K562 (cell line): ENCODE measurements around the gene DNAJB12. TPM values are rescaled to one million over a fixed set of nuclear protein-coding genes. Genes with fewer than 3 reads are reported as not detected.
"Not testable (repeated sequence)": the region's sequence is repeated elsewhere in the genome, so short reads cannot be mapped to it uniquely, and the experiment has no call there.

Experiments
- ATAC-seq: fragments of 200-7000 bp; cut with Tn5 transposase; 3 replicates; pipeline ENCODE4 v1.9.1; 2020; ENCODE audit warnings: moderate library complexity
- BruUV-seq: library from RNA; stranded (reverse); fragments of 400-500 nt; replicated peaks from 2 replicates; lab custom pipeline; 2021; lab: Mats Ljungman, UMichigan
- CTCF ChIA-PET: fragments of 300-600 bp; formaldehyde crosslinking; extraction: SDS; loops from one replicate; lab custom pipeline; 2021; ENCODE audit warnings: low intra/inter-chr PET ratio; lab: Yijun Ruan, JAX
- POLR2A ChIA-PET: fragments of 300-600, 350-650 bp; sonication (Branson Sonifier 250); formaldehyde crosslinking; extraction: SDS; loops from one replicate; lab custom pipeline; 2021; ENCODE audit warnings: antibody characterized with exemption, inconsistent platforms; lab: Yijun Ruan, JAX
- DNase-seq, 4 experiments: peaks; one replicate each; pipeline versions ENCODE4 v3.0.0 to v3.0.0-alpha.2; 2011 to 2018; ENCODE audit warnings: low spot score in 3 of 4, mixed read lengths in 3 of 4; ENCODE audit errors: extremely low read depth in 1 of 4
- FAIRE-seq: peaks from 2 replicates; lab custom pipeline; 2011; peaks lifted over from hg19 to GRCh38; lab: Jason Lieb, UNC
- H2AFZ ChIP-seq: 2 replicates; pipeline ENCODE4 v1.6.0; 2011; ENCODE audit warnings: low read depth, low read length, control low read depth, inconsistent platforms
- H3K27ac ChIP-seq: fragments of 200-600 bp; 3 replicates; pipeline ENCODE4 v1.8.0; 2011; ENCODE audit warnings: low read depth, mild to moderate bottlenecking, control low read depth, inconsistent platforms, low read length, moderate library complexity, mixed read lengths; ENCODE audit errors: extremely low read depth
- H3K27me3 ChIP-seq, 2 experiments: fragments of 300-600 bp in 1 of 2; 2 replicates in 1 of 2; 3 replicates in 1 of 2; pipeline versions ENCODE4 v1.6.0 to v1.8.0; 2011; ENCODE audit warnings: inconsistent platforms in 2 of 2, low read length in 2 of 2, mild to moderate bottlenecking in 1 of 2, mixed read lengths in 1 of 2, moderate library complexity in 1 of 2; ENCODE audit not compliant: control insufficient read depth in 2 of 2, insufficient read depth in 2 of 2
- H3K36me3 ChIP-seq: fragments of 300-600 bp; 3 replicates; pipeline ENCODE4 v1.8.0; 2011; ENCODE audit warnings: mild to moderate bottlenecking, low read length, inconsistent platforms; ENCODE audit not compliant: control insufficient read depth, insufficient read depth
- H3K4me1 ChIP-seq, 2 experiments: fragments of 200-600 bp in 1 of 2; replicated peaks in 1 of 2; 2 replicates in 1 of 2; 3 replicates in 1 of 2; pipeline versions ENCODE4 v1.5.1 to v1.8.0; 2011; ENCODE audit warnings: inconsistent platforms in 2 of 2, low read length in 2 of 2, mild to moderate bottlenecking in 1 of 2, mixed read lengths in 1 of 2, moderate library complexity in 1 of 2; ENCODE audit not compliant: control insufficient read depth in 2 of 2, insufficient read depth in 2 of 2
- H3K4me2 ChIP-seq: 2 replicates; pipeline ENCODE4 v1.6.1; 2011; ENCODE audit warnings: low read length, control low read depth, inconsistent platforms, mixed read lengths; ENCODE audit not compliant: insufficient read depth
- H3K4me3 ChIP-seq: fragments of 200-600 bp; sonication (generic), shearing (Covaris generic); 2 replicates; pipeline ENCODE4 v1.5.1; 2016; ENCODE audit warnings: control low read depth, inconsistent platforms
- H3K79me2 ChIP-seq: fragments of 200-600 bp; 3 replicates; pipeline ENCODE4 v1.8.0; 2011; ENCODE audit warnings: low read length, inconsistent platforms; ENCODE audit not compliant: control insufficient read depth, insufficient read depth
- H3K9ac ChIP-seq, 2 experiments: 2 replicates each; pipeline versions ENCODE4 v1.6.0 to v1.6.1; 2011; ENCODE audit warnings: low read depth in 2 of 2, low read length in 2 of 2, control low read depth in 1 of 2, inconsistent platforms in 1 of 2, mild to moderate bottlenecking in 1 of 2, mixed read lengths in 1 of 2; ENCODE audit not compliant: insufficient read depth in 1 of 2
- H3K9me1 ChIP-seq: one replicate; pipeline ENCODE4 v1.6.0; 2011; ENCODE audit warnings: inconsistent platforms, mild to moderate bottlenecking, low read length, moderate library complexity; ENCODE audit not compliant: control insufficient read depth, insufficient read depth
- H3K9me3 ChIP-seq: replicated peaks from 2 replicates; pipeline ENCODE4 v1.5.1; 2011; ENCODE audit warnings: low read depth, low read length, inconsistent platforms; ENCODE audit not compliant: control insufficient read depth, insufficient read depth
- H4K20me1 ChIP-seq: replicated peaks from 2 replicates; pipeline ENCODE4 v1.6.1; 2011; ENCODE audit warnings: low read length, inconsistent platforms, mixed read lengths; ENCODE audit not compliant: control insufficient read depth, insufficient read depth
- BACH1 ChIP-seq: fragments of 200-800 bp; sonication (Bioruptor generic); IDR thresholded peaks from 2 replicates; pipeline ENCODE4 v1.6.1; 2016; ENCODE audit warnings: missing genetic modification characterization, missing compliant biosample characterization
- BRCA1 ChIP-seq, 2 experiments: fragments of 450-650 bp in 1 of 2; sonication (generic) in 1 of 2; formaldehyde crosslinking in 1 of 2; IDR thresholded peaks; 2 replicates each; pipeline versions ENCODE4 v1.5.0 to v1.6.1; 2017 to 2020; ENCODE audit warnings: mild to moderate bottlenecking in 1 of 2, missing genetic modification reagents in 1 of 2
- BRD9 ChIP-seq: fragments of 450-650 bp; IDR thresholded peaks from 2 replicates; pipeline ENCODE4 v1.6.1; 2018; ENCODE audit warnings: low read depth; ENCODE audit not compliant: partially characterized antibody
- HDGF ChIP-seq: fragments of 450-650 bp; IDR thresholded peaks from 2 replicates; pipeline ENCODE4 v1.6.1; 2016
- HMG20A ChIP-seq: fragments of 450-650 bp; formaldehyde crosslinking; conservative IDR thresholded peaks from 2 replicates; pipeline ENCODE4 v1.4.0; 2020; ENCODE audit warnings: mild to moderate bottlenecking, mixed read lengths
- NFXL1 ChIP-seq: fragments of 450-650 bp; formaldehyde crosslinking; IDR thresholded peaks from 2 replicates; pipeline ENCODE4 v1.4.0; 2021; ENCODE audit warnings: mild to moderate bottlenecking
- OTX1 ChIP-seq: fragments of 450-650 bp; formaldehyde crosslinking; IDR thresholded peaks from 2 replicates; pipeline ENCODE4 v1.4.0; 2022; ENCODE audit warnings: mild to moderate bottlenecking
- RBM39 ChIP-seq: fragments of 200-400 bp; formaldehyde crosslinking; optimal IDR thresholded peaks from 2 replicates; pipeline ENCODE3; 2018; ENCODE audit warnings: low read depth, low read length
- RHOXF2B ChIP-seq: fragments of 250-450 bp; sonication (Bioruptor Pico); conservative IDR thresholded peaks from 2 replicates; pipeline ENCODE4 v1.5.1; 2021
- YY1 ChIP-seq, 3 experiments: IDR thresholded peaks; 2 replicates each; pipeline ENCODE4 v1.6.1; 2011; ENCODE audit warnings: low read length in 2 of 3, mild to moderate bottlenecking in 2 of 3, moderate library complexity in 2 of 3, borderline replicate concordance in 1 of 3, control low read depth in 1 of 3, low read depth in 1 of 3; ENCODE audit not compliant: insufficient read depth in 3 of 3, insufficient replicate concordance in 2 of 3, control insufficient read depth in 1 of 3, insufficient read length in 1 of 3; ENCODE audit errors: extremely low read depth in 1 of 3
- ZNF311 ChIP-seq: fragments of 250-450 bp; sonication (Bioruptor Pico); IDR thresholded peaks from 2 replicates; pipeline ENCODE4 v1.4.0; 2020; ENCODE audit warnings: mild to moderate bottlenecking, moderate library complexity
- ZNF41 ChIP-seq: fragments of 250-450 bp; sonication (Bioruptor Pico); conservative IDR thresholded peaks from 2 replicates; pipeline ENCODE4 v1.4.0; 2020; ENCODE audit warnings: mild to moderate bottlenecking
- ZNF57 ChIP-seq: fragments of 450-650 bp; formaldehyde crosslinking; IDR thresholded peaks from 2 replicates; pipeline ENCODE4 v1.4.0; 2020; ENCODE audit warnings: mild to moderate bottlenecking, moderate library complexity
- ZNF785 ChIP-seq: fragments of 250-450 bp; sonication (Bioruptor Pico); IDR thresholded peaks from 2 replicates; pipeline ENCODE4 v1.4.0; 2020; ENCODE audit warnings: mild to moderate bottlenecking
- WGBS: fragments of 100-300 bp; shearing (Covaris generic); methylation state at CpG from one replicate; pipeline ENCODE4 v1.1.6; 2016; ENCODE audit warnings: low coverage, mixed read lengths; ENCODE audit not compliant: insufficient coverage; ENCODE audit errors: missing lambda C conversion rate; 5-methylcytosine and 5-hydroxymethylcytosine counted together
- in situ Hi-C: fragments of 300-500 bp; cut with MboI; formaldehyde crosslinking; loops from 4 replicates; pipeline ENCODE4 v1.15.0; 2018; ENCODE audit warnings: inconsistent platforms, mixed read lengths
- intact Hi-C: fragments of 100-400 bp; cut with micrococcal nuclease; formaldehyde crosslinking; loops from 2 replicates; pipeline ENCODE4 v1.14.2; 2022
- polyA plus RNA-seq, 8 experiments: library from polyadenylated mRNA; depleted of rRNA in 4 of 8; stranded (reverse) in 5 of 8; unstranded in 3 of 8; fragments of >200 nt; fragmentation: Nextera tagmentation in 2 of 8; fragmentation: Illumina TruSeq in 1 of 8; extraction: Ambion mirVana in 2 of 8; extraction: Trizol in 1 of 8; gene quantifications; 2 replicates each; pipeline versions ENCODE4 v1.2.1 to v1.2.3, GENCODE V29; 2011 to 2014; ENCODE audit warnings: inconsistent platforms in 1 of 8, missing spikeins in 1 of 8
- total RNA-seq, 7 experiments: library from RNA; depleted of rRNA in 6 of 7; stranded (reverse); fragments of >200 nt in 6 of 7; fragmentation: Illumina TruSeq in 2 of 7; extraction: Trizol in 2 of 7; gene quantifications; 2 replicates each; pipeline versions ENCODE4 v1.2.1 to v1.2.3, GENCODE V29; 2011 to 2021; ENCODE audit warnings: low replicate concordance in 1 of 7
- TF ChIP-seq, protein P1 (sequence below): sonication (generic); formaldehyde crosslinking; IDR thresholded peaks from 2 replicates; pipeline ENCODE4 v1.8.1; 2023; ENCODE audit warnings: mild to moderate bottlenecking, missing genetic modification reagents
- TF ChIP-seq, protein P2 (sequence below): fragments of 250-450 bp; sonication (Bioruptor Pico); IDR thresholded peaks from 2 replicates; pipeline ENCODE4 v1.4.0; 2020; ENCODE audit warnings: mild to moderate bottlenecking, moderate library complexity
- TF ChIP-seq, protein P3 (sequence below): fragments of 450-650 bp; formaldehyde crosslinking; conservative IDR thresholded peaks from 2 replicates; pipeline ENCODE4 v1.4.0; 2022; ENCODE audit warnings: mild to moderate bottlenecking, missing genetic modification characterization

Gene DNAJB12
- total and polyA plus RNA-seq, 9 of the 15 experiments (the other 6 are each of a cell fraction or from before 2014, with no cell fraction given), result 3.5 to 31.5 (median 20.3) TPM

DNA sequence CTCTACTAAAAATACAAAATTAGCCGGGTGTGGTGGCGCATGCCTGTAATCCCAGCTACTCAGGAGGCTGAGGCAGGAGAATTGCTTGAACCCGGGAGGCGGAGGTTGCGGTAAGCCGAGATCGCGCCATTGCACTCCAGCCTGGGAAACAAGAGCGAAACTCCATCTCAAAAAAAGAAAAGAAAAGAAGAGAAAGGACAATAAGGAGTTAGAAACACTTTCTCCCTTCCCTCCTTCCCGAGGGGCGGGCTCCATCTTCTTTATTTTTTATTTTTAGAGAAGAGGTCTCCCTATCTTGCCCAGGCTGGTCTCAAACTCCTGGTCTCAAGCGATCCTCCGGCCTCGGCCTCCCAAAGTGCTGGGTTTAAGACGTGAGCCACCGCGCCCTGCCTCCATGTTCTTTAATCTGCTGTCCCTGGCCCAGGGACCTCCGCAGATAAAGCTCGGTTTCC, 57.9 kb downstream of the DNAJB12 start:
- Histone ChIP-seq H3K27ac (peak overlapping the region; percentile 94), H3K4me1 (peaks cover 45 to 50% of the 10 kb centered on the region in 2 experiments), H2AFZ (peak overlapping the region; percentile 50), H3K9ac (peak overlapping the region; percentile 94 to 98), H3K4me3 (peak overlapping the region; percentile 55), H3K4me2 (peak overlapping the region; percentile 96)
- WGBS, result 44% methylated on average over 15 of the region's 19 CpGs
- H3K9me1 ChIP-seq; FAIRE-seq; BruUV-seq; in situ Hi-C loops; ATAC-seq; H3K27me3 ChIP-seq; H3K9me3 ChIP-seq; H3K79me2 ChIP-seq; H4K20me1 ChIP-seq; CTCF ChIA-PET; DNase-seq; H3K36me3 ChIP-seq; TF ChIP-seq BRCA1 (IDR thresholded peaks at IDR 0.05): not testable (repeated sequence)
- intact Hi-C loops, result loop anchor here (1.0 to 2.0 kb wide), 2 partner anchors 20 to 24 kb away; no protein-coding TSS in a partner anchor
- POLR2A ChIA-PET, result interaction anchor here (0.7 to 4.3 kb wide), 12 partner anchors 10 to 294 kb away, joined by 3 to 68 read pairs (median 6); partner anchors contain the start of gene DDIT4
- TF ChIP-seq ZNF311 (CRISPR knock-in tag) (0 out of 2 replicates have a peak, but pooled peaks have one; percentile 3), HDGF (0 out of 2 replicates have a peak, but pooled peaks have one; percentile 26), OTX1 (CRISPR knock-in tag) (peak; percentile 31; the same call in 1 of the 2 replicates), HMG20A (CRISPR knock-in tag) (peak; percentile 62; the same call in 1 of the 2 replicates), ZNF57 (0 out of 2 replicates have a peak, but pooled peaks have one; percentile 51), YY1 (IDR thresholded peaks at IDR 0.05; ENCODE audit: borderline replicate concordance in 1 of 3, control insufficient read depth in 1 of 3, extremely low read depth in 1 of 3, insufficient read depth in 3 of 3, insufficient read length in 1 of 3, insufficient replicate concordance in 2 of 3, low read depth in 1 of 3, low read length in 2 of 3) (peak in 2 of 3 experiments; percentile 12 to 59), BRD9 (peak; percentile 35), ZNF41 (CRISPR knock-in tag) (0 out of 2 replicates have a peak, but pooled peaks have one; percentile 59), BRCA1 (CRISPR knock-in tag; IDR thresholded peaks at IDR 0.05) (0 out of 2 replicates have a peak, but pooled peaks have one; percentile 27), NFXL1 (CRISPR knock-in tag) (peak; percentile 51; the same call in 1 of the 2 replicates), RBM39 (peak; percentile 62), ZNF785 (CRISPR knock-in tag) (peak; percentile 10; the same call in 1 of the 2 replicates), RHOXF2B (CRISPR knock-in tag) (peak; percentile 34; the same call in 1 of the 2 replicates), BACH1 (peak; percentile 83; the same call in 1 of the 2 replicates)
- TF ChIP-seq, protein P1, sequence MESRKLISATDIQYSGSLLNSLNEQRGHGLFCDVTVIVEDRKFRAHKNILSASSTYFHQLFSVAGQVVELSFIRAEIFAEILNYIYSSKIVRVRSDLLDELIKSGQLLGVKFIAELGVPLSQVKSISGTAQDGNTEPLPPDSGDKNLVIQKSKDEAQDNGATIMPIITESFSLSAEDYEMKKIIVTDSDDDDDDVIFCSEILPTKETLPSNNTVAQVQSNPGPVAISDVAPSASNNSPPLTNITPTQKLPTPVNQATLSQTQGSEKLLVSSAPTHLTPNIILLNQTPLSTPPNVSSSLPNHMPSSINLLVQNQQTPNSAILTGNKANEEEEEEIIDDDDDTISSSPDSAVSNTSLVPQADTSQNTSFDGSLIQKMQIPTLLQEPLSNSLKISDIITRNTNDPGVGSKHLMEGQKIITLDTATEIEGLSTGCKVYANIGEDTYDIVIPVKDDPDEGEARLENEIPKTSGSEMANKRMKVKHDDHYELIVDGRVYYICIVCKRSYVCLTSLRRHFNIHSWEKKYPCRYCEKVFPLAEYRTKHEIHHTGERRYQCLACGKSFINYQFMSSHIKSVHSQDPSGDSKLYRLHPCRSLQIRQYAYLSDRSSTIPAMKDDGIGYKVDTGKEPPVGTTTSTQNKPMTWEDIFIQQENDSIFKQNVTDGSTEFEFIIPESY (CRISPR knock-in tag), result peak; percentile 80
- TF ChIP-seq, protein P2, sequence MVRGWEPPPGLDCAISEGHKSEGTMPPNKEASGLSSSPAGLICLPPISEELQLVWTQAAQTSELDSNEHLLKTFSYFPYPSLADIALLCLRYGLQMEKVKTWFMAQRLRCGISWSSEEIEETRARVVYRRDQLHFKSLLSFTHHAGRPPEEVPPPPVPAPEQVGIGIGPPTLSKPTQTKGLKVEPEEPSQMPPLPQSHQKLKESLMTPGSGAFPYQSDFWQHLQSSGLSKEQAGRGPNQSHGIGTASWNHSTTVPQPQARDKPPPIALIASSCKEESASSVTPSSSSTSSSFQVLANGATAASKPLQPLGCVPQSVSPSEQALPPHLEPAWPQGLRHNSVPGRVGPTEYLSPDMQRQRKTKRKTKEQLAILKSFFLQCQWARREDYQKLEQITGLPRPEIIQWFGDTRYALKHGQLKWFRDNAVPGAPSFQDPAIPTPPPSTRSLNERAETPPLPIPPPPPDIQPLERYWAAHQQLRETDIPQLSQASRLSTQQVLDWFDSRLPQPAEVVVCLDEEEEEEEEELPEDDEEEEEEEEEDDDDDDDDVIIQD (CRISPR knock-in tag), result 0 out of 2 replicates have a peak, but pooled peaks have one; percentile 28
- TF ChIP-seq, protein P3, sequence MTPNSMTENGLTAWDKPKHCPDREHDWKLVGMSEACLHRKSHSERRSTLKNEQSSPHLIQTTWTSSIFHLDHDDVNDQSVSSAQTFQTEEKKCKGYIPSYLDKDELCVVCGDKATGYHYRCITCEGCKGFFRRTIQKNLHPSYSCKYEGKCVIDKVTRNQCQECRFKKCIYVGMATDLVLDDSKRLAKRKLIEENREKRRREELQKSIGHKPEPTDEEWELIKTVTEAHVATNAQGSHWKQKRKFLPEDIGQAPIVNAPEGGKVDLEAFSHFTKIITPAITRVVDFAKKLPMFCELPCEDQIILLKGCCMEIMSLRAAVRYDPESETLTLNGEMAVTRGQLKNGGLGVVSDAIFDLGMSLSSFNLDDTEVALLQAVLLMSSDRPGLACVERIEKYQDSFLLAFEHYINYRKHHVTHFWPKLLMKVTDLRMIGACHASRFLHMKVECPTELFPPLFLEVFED (CRISPR knock-in tag), result 0 out of 2 replicates have a peak, but pooled peaks have one; percentile 21
